Mucosa of descending colon (tissue), 3 donors: ENCODE data around the gene SPECC1L. TPM values are rescaled to one million over a fixed set of nuclear protein-coding genes. Genes with fewer than 3 reads are reported as not detected.

Source experiments
- ATAC-seq: fragments of 200-7000 bp; cut with Tn5 transposase; one replicate; pipeline ENCODE4 v1.9.1; 2020; ENCODE audit warnings: mild to moderate bottlenecking, moderate library complexity
- DNase-seq, 3 donors: peaks; one replicate each; pipeline ENCODE4 v3.0.0-alpha.2; 2020
- H3K36me3 ChIP-seq: fragments of 200-600 bp; one replicate; pipeline ENCODE4 v1.8.0; 2021; ENCODE audit warnings: low read depth, mild to moderate bottlenecking
- H3K4me1 ChIP-seq: fragments of 200-600 bp; one replicate; pipeline ENCODE4 v1.8.0; 2021; ENCODE audit warnings: low read depth, mild to moderate bottlenecking
- H3K4me3 ChIP-seq: fragments of 200-600 bp; one replicate; pipeline ENCODE4 v1.8.0; 2021; ENCODE audit warnings: mild to moderate bottlenecking
- H3K9me3 ChIP-seq: fragments of 200-600 bp; one replicate; pipeline ENCODE4 v1.8.0; 2021; ENCODE audit warnings: mild to moderate bottlenecking
- intact Hi-C, 2 donors: fragments of 100-400 bp; cut with DNase I in 1 of 2; cut with micrococcal nuclease in 1 of 2; formaldehyde crosslinking; loops; one replicate each; pipeline versions ENCODE4 v1.11.0 to v1.11.1; 2022; cut with DNase I, micrococcal nuclease
- total RNA-seq, 3 donors: library from RNA; stranded (reverse); fragmentation: NEBNext Ultra II Directional in 2 of 3; extraction: Animal tissue kit (Norgen Biotek cat#: 25700) in 2 of 3; gene quantifications; one replicate each; pipeline versions ENCODE4 v1.2.1 to v1.2.4, GENCODE V29; 2021 to 2023
- TF ChIP-seq, protein P1 (sequence below): fragments of 200-600 bp; IDR thresholded peaks from one replicate; pipeline ENCODE4 v1.8.0; 2022; ENCODE audit warnings: antibody characterized with exemption, mild to moderate bottlenecking
- donor health status: DM: no; HTN: no; CAD: no; lungs with moderate emphysema.
- donor health status: DM: no; HTN: no; CAD: no.
- donor health status: DM: no; HTN: yes; CAD: no.

SPECC1L gene
- total RNA-seq, 3 donors from 2014 or later, result 78.7 to 116 (median 105) TPM

GRCh38 chr22:24400726-24401596 is 130.3 kb downstream of the SPECC1L start:
- Histone ChIP-seq H3K4me1 (peaks cover 25% of the 10 kb centered on the region), H3K36me3 (no peaks in the 10 kb centered on the region), H3K9me3 (no peaks in the 10 kb centered on the region), H3K4me3 (no peak overlapping the region)
- ATAC-seq, result peak; percentile 2
- intact Hi-C loops, result no loop called here
- DNase-seq, result no peak
- TF ChIP-seq, protein P1, sequence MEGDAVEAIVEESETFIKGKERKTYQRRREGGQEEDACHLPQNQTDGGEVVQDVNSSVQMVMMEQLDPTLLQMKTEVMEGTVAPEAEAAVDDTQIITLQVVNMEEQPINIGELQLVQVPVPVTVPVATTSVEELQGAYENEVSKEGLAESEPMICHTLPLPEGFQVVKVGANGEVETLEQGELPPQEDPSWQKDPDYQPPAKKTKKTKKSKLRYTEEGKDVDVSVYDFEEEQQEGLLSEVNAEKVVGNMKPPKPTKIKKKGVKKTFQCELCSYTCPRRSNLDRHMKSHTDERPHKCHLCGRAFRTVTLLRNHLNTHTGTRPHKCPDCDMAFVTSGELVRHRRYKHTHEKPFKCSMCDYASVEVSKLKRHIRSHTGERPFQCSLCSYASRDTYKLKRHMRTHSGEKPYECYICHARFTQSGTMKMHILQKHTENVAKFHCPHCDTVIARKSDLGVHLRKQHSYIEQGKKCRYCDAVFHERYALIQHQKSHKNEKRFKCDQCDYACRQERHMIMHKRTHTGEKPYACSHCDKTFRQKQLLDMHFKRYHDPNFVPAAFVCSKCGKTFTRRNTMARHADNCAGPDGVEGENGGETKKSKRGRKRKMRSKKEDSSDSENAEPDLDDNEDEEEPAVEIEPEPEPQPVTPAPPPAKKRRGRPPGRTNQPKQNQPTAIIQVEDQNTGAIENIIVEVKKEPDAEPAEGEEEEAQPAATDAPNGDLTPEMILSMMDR, result no peak

DNA sequence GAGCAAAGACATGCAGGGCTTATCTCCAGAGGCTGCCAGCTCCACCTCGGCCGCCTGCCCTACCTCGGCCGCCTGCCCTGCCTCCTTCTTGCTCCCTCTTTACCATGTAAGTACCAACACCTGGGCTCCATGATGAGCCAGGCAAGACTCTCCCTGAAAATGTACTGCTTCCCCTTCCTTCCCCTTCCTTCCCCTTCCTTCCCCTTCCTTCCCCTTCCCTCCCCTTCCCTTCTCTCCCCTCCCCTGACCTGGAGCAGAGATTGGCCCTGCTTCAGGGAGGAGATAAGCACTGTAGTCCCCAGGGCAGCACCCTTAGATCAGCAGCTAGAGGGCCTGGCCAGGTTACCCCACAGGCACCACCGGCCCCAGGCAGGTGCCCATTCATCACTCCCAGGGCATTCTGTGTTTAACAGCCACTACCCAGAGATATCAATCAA is 131.3 kb downstream of the SPECC1L start:
- Histone ChIP-seq H3K4me3 (no peak overlapping the region), H3K9me3 (no peaks in the 10 kb centered on the region), H3K4me1 (peaks cover 25% of the 10 kb centered on the region), H3K36me3 (no peaks in the 10 kb centered on the region)
- ATAC-seq, result peak; percentile 15
- intact Hi-C loops, result no loop called here
- TF ChIP-seq, protein P1, result no peak
- DNase-seq, result peak in 1 of 3 donors; percentile 29

DNA sequence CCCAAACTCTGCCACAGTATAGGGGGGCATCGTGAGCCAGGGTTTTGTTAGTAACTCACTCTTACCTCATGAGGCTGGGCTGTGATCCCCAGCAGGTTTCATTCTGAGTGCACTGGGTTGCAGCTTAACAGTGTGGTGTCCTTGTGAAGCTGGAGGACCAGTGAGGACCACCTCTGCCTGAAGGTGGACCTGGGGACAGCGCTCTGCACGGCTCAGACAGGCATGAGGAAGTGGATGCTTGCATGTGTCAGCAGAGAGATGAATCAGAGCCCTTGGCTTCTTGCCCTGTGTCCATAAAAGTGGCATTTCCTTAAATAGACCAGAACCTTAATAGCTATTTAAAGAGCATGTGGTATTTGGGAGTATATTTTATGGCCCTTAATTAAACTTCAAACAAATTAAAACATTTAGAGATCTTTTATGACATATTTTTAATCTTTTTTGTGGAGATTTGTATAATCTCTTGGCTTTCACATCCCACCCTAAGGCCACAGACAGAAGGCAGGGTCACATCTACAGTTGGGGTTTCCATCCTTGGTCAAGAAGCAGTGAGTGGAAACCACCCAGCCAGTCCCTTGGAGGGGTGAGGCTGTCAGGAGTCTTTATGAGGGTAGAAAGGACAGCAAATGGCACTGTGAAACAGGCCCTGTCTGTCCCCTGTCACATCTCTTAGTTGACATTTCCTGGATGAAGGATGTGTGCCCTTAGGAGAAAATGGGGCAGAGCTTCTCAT is 132.0 kb downstream of the SPECC1L start:
- Histone ChIP-seq H3K9me3 (no peaks in the 10 kb centered on the region), H3K4me3 (no peak overlapping the region), H3K36me3 (no peaks in the 10 kb centered on the region), H3K4me1 (peaks cover 25% of the 10 kb centered on the region)
- peak; percentile 70 to 98 (median 76) for DNase-seq
- TF ChIP-seq, protein P1, result no peak
- intact Hi-C loops, result no loop called here
- ATAC-seq, result peak; percentile 95

DNA sequence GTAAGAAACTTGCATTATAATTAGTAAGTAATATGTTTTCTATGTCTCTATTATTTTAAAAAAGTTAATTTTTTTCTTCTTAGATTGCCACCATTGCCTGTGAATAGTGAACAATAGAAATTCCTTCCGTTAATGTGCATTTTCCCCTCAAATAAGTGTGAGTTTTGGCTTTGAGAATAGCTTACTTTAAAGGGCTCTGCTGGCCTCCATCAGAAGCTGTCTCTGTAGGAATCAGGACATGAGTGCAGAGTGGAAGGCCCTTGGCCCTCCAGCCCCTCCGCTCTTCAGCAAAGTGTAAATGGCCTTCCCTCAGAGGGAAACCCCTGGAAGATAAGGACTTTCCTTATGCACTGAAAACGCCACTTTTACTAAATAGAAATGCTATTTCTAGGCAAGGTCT is 132.7 kb downstream of the SPECC1L start:
- ATAC-seq (no peak), DNase-seq (no peak)
- TF ChIP-seq, protein P1, result no peak
- no peaks in the 10 kb centered on the region for H3K36me3 ChIP-seq
- peaks cover 25% of the 10 kb centered on the region for H3K4me1 ChIP-seq
- intact Hi-C loops, result no loop called here
- H3K9me3 ChIP-seq, result no peaks in the 10 kb centered on the region
- H3K4me3 ChIP-seq, result no peak overlapping the region

GRCh38 chr22:24404561-24405275 is 134.1 kb downstream of the SPECC1L start:
- ATAC-seq, result no peak
- no peaks in the 10 kb centered on the region for H3K9me3 ChIP-seq
- no peak for DNase-seq
- peaks cover 25% of the 10 kb centered on the region for H3K4me1 ChIP-seq
- TF ChIP-seq, protein P1, result no peak
- H3K36me3 ChIP-seq, result no peaks in the 10 kb centered on the region
- intact Hi-C loops, result no loop called here
- no peak overlapping the region for H3K4me3 ChIP-seq
